Stimulated activated CD4-positive, alpha-beta T cell treated with anti-CD3 and anti-CD28 coated beads, Interleukin-15, amount 100 ng/mL, for 24 hours (primary cell): ENCODE results near the gene MALAT1.
"Not testable (repeated sequence)": the region's sequence is repeated elsewhere in the genome, so short reads cannot be mapped to it uniquely, and the experiment has no call there.

ENCODE experiments used
- DNase-seq: peaks from one replicate; pipeline ENCODE4 v3.0.0-alpha.2; 2020

The MALAT1 gene

DNA sequence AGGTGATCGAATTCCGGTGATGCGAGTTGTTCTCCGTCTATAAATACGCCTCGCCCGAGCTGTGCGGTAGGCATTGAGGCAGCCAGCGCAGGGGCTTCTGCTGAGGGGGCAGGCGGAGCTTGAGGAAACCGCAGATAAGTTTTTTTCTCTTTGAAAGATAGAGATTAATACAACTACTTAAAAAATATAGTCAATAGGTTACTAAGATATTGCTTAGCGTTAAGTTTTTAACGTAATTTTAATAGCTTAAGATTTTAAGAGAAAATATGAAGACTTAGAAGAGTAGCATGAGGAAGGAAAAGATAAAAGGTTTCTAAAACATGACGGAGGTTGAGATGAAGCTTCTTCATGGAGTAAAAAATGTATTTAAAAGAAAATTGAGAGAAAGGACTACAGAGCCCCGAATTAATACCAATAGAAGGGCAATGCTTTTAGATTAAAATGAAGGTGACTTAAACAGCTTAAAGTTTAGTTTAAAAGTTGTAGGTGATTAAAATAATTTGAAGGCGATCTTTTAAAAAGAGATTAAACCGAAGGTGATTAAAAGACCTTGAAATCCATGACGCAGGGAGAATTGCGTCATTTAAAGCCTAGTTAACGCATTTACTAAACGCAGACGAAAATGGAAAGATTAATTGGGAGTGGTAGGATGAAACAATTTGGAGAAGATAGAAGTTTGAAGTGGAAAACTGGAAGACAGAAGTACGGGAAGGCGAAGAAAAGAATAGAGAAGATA lies at the start of gene MALAT1:
Gene MALAT1, plus strand, starts transcription at position 69 of the 736 bp plus-strand sequence.
- peak; percentile 92 for DNase-seq

DNA sequence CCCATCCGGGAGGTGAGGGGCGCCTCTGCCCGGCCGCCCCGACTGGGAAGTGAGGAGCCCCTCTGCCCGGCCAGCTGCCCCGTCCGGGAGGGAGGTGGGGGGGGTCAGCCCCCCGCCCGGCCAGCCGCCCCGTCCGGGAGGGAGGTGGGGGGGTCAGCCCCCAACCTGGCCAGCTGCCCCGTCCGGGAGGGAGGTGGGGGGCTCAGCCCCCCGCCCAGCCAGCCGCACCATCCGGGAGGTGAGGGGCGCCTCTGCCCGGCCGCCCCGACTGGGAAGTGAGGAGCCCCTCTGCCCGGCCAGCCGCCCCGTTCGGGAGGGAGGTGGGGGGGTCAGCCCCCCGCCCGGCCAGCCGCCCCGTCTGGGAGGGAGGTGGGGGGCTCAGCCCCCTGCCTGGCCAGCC lies 47.5 kb upstream of the MALAT1 start:
- DNase-seq, result not testable (repeated sequence)

DNA sequence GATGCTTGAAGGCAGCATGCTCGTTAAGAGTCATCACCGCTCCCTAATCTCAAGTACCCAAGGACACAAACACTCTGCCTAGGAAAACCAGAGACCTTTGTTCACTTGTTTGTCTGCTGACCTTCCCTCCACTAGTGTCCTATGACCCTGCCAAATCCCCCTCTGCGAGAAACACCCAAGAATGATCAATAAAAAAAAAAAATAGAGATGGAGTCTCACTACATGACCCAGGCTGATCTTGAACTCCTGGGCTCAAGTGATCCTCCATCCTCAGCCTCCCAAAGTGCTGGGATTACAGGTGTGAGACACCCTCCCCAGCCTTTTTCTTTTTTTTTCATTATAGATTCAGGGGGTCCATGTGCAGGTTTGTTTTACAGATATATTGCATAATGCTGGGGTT lies 46.6 kb upstream of the MALAT1 start:
- not testable (repeated sequence) for DNase-seq

DNA sequence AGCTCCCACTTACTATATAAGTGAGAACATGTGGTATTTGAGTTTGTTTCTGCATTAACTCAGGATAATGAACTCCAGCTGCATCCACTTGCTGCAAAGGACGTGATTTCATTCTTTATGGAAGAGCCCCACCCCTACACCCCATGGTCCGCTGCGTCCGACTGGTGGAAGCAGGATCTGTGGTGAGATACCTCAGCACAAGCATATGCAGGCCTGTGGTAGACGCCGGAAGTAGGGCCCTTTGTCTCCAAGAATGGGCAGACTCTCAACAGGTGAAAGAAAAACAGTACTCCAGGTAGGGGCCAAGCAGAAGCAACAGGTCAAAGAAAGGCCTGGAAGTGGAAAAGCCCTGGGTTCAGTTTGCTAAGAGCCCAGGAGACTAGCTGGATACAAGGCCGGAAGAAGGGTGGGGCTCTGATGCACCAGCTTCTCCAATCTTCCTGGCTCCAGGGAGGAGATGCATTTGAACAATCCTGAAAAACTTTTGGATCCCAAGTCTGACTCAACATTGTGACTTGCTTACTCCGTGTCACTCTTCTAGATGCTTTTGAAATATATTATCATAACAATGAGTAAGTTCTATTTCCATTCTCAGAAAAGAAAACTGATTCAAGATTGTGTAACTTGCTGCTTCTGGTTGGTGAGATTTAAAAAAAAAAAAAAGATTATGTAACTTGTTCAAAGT lies 45.9 kb upstream of the MALAT1 start:
- DNase-seq, result no peak

DNA sequence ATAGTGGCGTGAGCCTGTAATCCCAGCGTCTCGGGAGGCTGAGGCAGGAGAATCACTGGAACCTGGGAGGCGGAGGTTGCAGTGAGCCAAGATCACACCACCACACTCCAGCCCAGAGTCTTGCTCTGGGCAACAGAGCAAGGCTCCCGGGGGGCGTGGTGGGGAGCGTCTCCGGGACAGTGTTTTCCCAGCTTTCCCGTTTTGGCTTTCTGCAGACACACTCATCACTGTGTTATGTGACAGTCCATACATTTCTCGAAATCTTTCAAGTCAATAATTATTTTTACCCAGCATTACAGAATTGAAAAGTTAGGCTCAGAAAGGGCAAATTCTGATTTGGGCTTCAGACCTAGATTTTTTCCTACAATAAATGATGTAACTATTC lies 44.5 kb upstream of the MALAT1 start:
- DNase-seq, result no peak

DNA sequence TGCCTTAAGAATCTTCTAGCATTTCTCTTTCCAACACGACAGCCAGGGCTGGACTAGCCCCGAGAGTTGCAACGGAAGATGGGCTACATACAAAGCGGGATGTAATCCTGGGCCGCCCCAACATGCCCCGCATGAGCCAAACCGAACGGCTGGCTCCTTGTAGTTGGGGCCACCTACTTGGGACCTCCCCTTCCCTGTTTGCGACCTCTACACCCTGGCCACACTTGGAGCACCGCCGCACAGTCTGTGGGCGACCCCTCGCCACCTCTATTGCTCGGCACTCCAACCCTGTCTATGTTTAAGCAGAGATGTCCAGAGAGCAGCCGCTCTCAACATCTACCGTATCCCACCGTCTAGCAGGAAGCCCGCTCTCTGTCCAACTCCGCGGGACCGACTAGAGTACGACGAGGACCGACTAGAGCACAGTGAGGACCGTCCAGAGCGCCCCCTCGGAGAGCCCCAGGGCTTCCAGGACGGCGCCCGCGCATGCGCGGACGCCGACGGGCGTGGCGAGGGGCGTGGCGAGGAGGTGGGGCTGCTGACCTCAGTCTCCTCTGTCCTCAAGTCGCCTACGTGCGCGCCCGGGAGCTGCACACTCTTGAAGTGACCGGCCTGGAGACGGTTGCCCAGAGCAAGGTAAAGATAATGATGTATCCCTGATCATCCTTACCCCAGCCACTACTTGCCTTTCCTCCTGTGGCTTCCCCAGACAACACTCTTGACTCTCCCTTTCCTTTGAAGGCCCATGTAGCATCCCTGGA lies 44.0 kb upstream of the MALAT1 start:
- DNase-seq, result peak; percentile 90

DNA sequence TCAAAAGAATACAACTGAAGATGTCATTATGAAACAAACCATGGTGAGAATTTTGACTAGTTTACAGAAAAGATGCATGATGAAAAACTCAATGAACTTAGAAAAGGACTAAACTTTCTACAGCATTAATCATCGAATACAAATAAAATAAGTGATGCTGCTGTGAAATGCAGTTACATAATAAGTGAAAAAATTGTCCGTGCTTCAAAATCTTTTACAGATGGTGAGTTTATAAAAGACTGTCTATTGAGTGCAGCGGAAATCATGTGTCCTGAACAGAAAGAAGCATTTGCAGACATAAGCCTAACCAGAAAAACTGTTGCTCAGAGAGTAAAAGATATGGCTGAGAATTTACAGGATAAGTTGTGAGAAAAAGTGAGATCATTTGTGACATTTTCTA lies 42.4 kb upstream of the MALAT1 start:
- DNase-seq, result no peak

DNA sequence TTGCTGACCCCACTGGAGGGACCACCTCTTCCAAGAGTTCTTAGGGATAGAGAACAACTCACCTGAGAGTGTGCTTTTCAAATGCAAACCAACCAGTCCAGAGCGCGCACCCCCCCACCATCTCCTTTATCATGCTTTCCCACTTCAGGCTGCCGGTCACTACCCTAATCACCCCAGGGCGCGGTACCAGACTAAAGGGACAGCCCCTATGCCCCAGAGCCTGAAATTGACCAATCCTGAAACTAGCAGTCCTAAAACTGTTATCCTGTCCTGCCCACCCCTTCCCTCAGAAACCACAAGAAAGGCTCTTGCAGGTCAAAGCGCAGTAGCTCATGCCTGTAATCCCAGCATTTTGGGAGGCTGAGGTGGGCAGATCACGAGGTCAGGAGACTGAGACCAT lies 39.3 kb upstream of the MALAT1 start:
- no peak for DNase-seq

DNA sequence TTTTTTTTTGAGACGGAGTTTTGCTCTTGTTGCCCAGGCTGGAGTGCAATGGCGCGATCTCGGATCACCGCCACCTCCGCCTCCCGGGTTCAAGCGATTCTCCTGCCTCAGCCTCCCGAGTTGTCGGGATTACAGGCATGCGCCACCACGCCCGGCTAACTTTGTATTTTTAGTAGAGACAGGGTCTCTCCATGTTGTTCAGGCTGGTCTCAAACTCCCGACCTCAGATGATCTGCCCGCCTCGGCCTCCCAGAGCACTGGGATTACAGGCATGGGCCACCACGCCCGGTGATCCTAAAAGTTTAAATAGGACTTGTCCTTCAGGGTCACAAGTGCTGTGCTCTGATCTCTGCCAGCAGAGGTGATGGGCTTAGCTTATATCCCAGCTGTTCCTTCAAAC lies 33.4 kb upstream of the MALAT1 start:
- not testable (repeated sequence) for DNase-seq

DNA sequence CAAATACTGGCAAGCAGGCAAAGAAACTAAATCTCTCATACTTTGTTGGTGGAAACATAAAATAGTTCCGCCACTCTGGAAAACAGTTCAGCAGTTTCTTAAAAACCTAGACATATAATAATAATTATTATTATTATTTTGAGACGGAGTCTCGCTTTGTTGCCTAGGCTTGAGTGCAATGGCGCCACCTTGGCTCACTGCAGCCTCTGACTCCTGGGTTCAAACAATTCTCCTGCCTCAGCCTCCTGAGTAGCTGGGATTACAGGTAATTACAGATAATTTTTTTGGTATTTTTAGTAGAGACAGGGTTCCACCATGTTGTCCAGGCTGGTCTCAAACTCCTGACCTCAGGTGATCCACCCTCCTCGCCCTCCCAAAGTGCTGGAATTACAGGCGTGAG lies 31.5 kb upstream of the MALAT1 start:
- DNase-seq, result not testable (repeated sequence)

DNA sequence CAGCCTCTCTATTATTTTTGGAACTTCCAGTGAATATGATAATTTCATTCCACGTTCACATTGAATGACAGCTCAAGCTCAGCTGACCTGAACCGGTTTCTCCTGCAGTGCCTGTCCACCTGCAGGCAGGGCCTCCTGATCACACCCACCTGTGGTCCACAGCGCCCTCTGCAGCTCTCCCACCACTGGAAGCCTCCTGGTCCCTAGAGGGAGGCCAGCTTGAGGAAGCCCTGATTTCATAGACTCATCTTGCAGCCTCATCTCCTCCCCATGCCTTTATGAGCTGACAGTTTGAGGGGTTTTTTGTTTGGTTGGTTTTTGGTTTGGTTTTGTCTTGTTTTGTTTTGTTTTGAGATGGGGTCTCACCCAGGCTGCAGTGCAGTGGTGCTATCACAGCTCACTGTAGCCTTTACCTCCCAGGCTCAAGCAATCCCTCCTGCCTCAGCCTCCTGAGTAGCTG lies 29.9 kb upstream of the MALAT1 start:
- DNase-seq, result peak; percentile 56

DNA sequence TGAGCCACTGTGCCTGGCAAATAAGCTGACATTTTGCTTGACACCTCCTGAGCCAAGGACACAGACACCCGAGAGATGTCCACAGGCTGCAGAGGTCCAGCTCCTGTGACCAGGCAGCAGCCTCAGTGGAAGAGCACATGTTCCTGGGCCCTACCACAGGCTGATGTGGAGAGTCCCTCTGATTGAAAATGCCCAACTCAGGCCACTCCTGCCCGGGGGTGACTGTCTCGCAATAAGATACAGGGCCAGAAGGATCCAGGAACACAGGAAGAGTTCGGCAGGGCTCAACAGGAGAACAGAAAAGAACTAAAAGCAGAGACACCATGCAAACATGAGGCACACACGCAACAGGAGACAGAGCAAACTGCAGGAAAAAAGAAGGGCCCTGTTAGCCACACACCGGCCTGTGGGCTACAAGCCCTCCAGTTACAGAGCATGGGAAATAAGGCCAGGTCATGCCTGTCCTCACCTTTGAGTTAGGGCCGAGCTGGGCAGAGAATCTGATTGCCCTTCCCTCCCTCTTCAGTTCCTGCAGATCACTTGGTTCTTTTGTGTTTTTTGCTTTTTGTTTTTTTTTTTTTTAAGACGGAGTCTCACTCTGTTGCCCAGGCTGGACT lies 28.3 kb upstream of the MALAT1 start:
- DNase-seq, result no peak

DNA sequence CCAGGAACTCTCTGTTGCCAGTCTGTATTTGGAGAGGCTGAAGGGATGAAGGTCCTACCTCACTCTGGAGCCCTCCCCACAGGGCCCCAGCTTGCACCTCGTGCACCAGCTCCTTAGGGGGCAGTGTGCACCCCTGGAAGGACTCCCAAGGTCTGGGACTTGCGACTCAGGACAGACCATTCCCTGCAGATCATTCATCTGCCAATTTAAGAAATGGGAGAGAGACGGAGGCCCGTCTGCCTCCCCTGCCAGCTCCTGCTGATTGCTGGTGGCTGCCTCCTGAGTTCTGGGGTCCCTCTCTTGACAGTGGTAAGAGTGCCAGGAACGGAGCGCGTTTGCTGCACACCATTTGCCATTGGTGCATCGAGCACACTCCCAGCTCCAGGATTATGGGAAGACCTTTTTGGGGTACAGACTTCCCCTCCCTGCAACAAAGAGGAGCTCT lies 27.4 kb upstream of the MALAT1 start:
- DNase-seq, result peak; percentile 37

DNA sequence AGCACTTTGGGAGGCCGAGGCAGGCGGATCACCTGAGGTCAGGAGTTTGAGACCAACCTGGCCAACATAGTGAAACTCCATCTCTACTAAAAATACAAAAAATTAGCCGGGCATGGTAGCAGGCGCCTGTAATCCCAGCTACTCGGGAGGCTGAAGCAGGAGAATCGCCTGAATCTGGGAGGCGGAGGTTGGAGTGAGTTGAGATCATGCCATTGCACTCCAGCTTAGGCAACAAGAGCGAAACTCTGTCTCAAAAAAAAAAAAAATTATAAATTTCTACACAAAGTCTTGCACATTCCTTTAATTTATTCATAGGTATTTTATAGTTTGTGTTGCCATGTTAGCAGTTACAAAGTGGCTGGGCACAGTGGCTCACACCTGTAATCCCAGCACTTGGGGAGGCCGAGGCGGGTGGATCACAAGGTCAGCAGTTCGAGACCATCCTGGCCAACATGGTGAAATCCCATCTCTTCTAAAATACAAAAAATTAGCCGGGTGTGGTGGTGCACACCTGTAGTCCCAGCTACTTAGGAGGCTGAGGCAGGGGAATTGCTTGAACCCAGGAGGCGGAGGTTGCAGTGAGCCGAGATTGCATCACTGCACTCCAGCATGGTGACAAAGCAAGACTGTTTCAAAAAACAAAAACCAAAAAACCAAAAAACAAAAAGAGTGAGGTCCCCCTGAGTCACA lies 26.1 kb upstream of the MALAT1 start:
- DNase-seq, result not testable (repeated sequence)

DNA sequence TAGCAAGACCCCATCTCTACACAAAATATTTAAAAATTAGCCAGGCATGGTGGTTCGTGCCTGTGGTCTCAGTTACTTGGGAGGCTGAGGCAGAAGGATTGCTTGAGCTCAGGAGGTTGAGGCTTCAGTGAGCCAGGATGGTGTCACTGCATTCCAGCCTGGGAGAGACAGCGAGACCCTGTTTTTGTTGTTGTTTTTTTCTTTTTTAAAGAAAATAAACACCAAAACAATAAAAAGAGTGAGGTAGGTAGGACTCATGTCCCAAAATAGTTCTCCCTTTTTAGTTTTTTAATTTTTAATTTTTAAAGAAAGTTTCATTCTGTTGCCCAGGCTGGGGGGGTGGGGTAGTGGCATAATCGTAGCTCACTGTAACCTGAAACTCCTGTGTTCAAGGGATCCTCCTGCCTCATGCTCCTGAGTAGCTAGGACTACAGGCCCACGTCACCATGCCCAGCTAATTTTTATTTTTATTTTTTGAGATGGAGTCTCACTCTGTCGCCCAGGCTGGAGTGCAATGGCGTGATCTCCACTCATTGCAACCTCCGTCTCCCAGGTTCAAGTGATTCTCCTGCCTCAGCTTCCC lies 25.5 kb upstream of the MALAT1 start:
- no peak for DNase-seq

DNA sequence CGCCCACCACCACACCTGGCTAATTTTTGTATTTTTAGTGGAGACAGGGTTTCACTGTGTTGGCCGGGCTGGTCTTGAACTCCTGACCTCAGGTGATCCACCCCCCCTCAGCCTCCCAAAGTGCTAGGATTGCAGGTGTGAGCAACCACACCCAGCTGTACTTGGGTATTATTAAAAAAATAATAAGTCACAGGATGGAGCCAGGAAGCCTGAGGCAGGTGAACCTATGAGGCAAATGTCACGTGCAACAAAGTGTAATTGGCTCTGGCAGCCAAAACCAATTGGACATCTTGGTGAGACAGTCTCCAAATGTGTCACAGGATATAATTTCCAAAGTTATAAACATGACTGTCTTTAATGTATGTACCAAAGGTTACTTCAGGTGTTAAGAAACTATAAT lies 24.0 kb upstream of the MALAT1 start:
- DNase-seq, result no peak

DNA sequence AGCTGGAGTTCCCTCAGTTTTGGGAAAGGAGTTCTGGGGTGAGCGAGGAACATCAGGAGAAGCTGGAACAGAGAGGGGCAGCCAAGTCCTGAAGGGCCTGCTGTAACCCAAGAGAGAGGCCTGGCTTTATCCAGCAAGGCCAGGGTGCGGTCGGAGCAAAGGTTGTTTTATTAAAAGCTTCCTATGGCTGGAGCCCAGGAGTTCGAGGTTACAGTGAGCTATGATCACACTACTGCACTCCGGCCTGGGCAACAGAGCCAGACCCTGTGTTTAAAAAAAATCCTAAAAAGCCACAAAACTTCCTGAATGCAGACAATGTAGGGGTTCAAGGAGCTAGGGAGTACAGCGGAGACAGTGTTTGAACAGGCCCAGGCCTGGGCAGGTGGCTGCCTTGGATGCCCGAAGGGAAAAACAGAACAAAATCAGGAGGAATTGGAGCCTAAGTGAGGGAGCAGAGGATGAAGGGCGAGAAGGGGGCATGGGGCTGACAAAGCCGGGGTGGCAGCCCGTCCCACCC lies 22.2 kb upstream of the MALAT1 start:
- DNase-seq, result no peak

DNA sequence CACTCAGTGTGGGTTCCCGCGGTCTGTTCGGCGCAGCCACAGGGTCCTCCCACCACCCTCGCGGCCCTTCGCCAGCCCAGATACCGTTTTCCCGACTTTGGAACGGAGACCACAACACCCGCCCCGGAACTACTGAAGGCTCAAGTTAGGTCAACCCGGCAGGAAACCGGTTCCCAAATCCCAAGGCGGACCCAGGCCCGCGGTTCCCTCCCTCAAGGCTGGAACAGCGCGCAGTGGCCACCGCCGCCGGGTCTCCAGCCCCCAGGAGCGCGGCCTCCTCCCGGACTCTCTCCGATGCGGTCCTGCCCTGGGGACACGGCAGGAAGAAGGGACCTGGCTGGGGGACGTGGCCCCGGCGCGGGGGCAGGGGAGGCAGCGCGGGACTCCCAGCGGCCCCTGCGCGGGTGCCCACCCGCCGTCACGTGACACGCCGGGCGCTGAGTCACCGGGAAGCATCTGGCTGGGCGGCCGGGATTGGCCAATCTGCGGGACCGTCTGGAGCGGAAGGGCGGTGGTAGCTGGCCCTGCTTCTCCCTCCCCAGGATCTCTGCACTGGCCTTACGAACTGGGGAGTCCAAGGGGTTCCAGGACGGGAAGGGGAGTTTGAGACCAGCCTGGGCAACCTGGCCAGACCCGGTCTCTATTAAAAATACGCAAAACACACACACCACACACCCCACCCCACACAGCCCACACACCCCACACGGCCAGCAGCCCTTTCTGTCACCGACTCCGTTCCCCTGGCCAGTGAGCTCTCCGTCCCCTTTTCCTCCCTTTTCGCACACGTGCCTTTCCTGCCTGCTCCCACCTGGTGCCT lies 21.5 kb upstream of the MALAT1 start:
- DNase-seq, result peak; percentile 97

DNA sequence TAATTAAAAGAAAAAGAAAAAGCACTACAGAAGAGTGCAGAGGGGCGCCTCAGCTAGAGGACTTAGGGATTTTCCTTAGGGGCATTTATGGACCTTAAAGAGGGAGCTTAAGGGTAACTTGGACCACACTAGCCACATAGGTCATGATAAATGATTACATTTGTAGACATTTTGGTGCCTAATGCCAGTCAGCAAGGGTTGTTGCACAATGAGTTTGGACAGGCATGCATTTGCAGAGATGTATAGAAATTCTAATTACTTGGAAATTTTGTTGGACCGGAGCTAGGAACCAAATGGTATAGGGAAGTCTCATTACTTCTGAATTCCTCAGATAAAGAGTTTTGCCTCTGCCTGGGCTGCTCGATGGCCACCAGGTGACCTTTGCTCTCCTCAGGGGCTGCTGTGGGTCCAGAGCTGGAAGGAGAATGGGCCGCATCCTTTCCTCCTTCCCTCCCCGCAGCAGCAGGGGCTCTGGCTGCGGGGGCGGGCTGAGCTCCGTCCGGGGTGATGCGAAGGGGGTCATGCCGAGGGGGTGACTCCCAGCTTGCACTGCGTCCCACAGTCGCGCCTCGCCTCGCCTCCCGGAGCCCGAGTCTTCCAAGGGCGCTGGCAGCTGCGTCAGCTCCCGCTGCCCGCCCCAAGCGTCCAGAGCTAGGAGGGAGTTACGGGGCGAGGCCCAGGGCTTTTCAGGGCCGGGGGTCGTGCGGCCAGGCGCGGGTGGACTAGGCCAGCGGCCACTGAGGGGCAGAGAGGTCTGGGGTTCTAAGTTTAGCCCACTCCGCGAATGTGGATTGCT lies 20.3 kb upstream of the MALAT1 start:
- no peak for DNase-seq
